Fibroblast of the conjunctiva (primary cell): ENCODE data around the gene ADGRB3.

ENCODE experiments used
- DNase-seq: peaks from one replicate; pipeline ENCODE4 v3.0.0-alpha.2; 2010; ENCODE audit warnings: low read depth

The ADGRB3 gene

DNA sequence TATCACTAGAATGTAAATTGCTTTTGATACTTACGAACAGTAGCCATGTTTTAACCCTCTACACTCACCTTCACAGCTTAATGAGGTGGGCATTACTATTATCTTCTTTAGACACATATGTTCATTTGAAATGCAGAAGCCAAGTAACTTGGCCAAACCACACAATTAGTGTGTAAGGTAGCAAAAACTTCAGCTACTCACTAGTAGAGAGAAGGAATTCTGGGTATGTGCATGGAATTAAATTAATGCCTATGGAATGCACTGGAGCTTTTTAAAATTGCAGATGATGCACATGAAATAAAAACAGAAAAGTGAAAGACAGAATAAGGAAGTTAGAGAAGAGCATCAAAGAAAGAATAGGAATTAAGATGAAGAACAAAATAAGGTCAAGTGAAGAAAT is 494.0 kb downstream of the ADGRB3 start:
- DNase-seq: no peak

GRCh38 chr6:69135927-69136326 is 500.8 kb downstream of the ADGRB3 start:
- DNase-seq: no peak

DNA sequence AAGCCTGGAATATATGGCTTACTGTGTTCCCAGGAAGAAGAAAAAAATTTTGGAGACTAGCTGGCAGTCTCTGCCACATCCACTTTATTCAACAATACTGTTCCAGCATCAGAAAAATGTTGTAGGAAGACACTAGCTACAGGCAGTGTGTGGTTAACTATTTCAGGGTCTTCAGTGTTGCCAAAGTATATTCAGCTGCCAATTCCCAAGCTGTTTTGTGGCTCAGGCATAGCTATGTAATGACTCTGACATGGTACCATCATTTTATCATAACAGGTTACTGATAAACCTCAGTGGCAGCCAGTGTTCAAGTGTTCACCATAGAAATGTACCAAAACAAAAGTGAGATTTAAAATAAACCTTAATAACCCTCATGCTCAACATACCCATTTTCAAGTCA is 503.1 kb downstream of the ADGRB3 start:
- DNase-seq: no peak

DNA sequence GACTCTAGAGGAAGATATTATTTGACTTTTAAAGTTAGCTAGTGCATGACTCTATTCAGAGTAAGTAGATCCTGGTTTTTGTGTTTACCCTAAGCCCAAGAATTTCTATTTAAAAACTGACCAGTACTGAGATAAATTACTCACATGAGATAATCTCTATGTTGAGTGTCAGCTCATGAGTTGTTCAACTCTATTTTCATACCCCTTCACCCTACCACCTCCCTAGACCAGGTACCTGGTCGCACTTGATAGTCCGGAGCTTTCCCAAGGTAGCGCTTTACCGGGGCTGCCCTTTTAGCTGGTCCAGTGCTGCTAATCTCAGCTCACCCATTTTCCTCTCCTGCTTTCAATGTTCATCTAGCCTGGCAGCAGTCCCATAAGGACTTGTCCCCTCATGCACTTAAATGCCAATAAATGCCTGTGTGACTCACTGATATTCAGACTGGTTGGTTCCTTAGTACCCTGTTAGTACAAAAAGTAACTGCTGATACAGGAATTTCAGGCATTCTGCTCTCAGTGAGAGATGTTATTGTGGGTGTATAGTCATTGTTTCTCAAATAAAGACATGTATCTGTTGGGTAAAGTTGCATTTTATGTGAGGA is 503.9 kb downstream of the ADGRB3 start:
- no peak for DNase-seq

GRCh38 chr6:69145062-69145461 is 510.0 kb downstream of the ADGRB3 start:
- no peak for DNase-seq

DNA sequence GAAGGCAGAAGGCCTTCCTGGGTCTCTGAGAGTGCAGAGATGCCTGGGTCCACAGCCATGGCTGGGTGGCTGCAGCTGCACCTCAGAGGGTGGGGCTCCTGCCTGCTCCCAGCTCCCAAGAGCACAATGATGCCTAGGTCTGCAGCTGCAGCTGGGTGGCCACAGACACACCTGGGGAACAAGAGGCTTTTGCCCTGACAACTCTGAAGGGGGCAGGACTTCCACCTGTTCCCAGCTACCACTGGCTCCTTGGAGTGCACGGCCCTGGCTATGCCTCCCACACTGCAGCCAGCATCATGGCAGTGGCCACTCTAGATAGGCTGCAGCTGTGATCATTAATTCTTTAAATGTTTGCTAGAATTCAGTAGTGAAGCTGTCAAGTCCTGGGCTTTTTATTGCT is 511.3 kb downstream of the ADGRB3 start:
- no peak for DNase-seq

DNA sequence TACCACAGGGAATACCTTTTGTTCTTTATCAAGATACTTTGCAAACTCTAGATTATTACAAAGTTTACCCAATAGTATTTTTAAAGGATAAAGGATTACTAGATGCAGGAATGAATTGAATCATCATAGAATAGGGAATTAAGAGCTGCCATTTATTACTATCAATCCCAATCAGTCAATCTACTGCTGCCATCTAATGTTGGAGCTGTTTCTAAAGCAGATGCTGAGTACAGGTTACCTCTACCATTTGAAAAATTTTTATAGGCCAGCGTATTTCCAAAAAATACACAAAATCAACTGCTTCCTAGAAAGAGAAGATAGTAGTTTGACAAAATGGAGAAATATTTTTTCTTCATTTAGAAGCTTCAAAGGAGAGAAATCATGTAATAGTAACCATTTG is 520.4 kb downstream of the ADGRB3 start:
- no peak for DNase-seq

- no peak for DNase-seq
These were observed 527.7 kb downstream of the ADGRB3 start for GRCh38 chr6:69162811-69163210.

DNA sequence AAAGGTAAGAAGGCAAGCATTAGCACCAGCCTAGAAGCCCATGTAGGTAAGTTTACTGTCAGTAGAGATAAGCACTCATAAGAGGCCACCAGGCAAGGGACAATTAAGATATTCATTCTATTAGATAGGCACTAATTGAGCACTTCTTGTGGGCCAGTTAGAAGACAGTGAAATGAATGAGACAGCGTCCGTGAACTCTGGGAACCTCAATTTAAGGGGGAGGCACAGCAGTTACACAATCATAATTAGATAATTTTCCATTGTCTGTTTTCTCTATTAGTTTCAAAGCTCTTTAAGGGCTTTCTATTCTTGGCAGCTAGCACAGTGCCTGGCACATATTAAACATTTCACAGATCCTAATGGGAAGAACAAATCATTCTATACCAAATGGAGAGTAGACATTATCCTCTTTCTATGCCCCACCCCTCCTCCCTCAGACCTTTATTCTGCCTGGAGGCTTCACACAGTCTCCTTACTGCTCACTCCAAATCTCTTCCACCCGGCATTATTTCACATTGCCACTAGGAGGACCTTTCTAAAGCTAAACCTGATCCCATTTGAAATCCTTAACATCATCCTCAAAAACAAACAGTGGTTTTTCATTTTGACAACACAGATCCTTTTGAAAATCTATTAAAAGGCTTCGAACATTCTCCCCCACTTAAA is 529.6 kb downstream of the ADGRB3 start:
- DNase-seq: no peak

GRCh38 chr6:69179681-69180080 is 544.6 kb downstream of the ADGRB3 start:
- DNase-seq: no peak

DNA sequence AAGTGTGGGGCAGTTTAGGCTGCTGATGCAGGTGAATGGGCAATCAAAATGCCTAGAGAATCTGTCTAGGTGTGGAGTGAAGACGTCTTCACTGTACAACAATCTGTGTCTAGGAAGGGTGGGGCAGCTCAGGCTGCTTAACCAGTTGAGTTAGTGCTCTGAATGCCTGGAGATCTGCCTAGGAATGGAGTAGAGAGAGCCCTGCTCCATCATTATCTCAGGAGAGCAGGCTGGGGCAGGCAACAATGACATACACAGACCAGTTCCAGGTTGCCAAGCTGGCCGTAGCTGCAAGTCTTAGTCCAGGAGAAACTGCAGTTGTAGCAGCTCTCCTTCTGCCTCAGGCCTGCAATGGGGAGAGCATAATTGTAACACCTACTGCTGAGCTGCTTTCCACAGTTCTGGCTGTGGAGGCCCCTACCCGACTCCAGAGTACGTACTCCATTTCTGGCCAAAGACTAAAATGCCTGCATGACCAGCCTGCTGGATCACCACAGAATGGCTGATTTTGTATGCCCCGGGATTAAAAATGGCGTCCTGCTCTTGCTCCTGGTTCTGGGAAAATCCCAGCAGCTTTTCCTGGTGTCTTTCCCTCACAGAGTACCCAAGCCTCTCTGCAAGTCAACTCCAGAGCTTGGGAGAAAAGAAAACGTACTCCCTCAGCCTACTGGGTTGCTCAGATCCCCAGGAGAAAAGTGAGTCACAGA is 545.4 kb downstream of the ADGRB3 start:
- no peak for DNase-seq

DNA sequence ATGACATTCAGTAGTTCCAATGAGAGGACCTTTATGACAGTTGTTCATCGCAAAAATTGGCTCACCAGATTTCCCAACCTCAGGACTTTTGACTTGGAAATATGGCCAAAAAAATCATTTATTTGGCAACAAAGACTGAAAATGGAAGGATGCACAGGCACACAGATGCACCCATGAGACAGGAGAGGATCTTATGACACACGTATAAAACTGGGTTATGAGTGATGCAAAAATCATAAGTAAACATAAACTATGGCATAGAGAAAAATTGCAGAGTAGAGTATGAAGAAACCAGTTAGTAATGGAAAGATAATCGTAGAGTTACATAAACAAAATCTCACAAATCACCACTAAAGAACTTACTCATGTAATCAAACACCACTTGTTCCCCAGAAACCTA is 546.9 kb downstream of the ADGRB3 start:
- DNase-seq: no peak

DNA sequence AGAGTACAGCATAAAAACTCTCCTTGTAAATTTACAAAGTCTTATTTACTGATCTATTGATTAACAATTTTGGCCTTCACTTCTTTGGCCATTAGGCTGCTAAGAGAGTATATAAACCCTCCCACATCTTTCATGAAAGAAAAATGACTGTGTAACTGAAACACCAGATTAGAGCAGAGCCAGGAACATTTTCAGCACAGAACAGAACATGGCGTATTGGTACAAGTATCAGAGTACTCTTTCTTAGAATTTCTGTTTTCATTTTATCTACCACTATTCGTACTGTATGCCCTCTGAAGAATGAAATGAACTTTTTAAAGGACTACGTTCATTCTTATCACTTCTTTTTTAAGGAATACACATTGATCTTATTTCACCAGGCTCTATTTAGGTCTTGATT is 550.2 kb downstream of the ADGRB3 start:
- no peak for DNase-seq

DNA sequence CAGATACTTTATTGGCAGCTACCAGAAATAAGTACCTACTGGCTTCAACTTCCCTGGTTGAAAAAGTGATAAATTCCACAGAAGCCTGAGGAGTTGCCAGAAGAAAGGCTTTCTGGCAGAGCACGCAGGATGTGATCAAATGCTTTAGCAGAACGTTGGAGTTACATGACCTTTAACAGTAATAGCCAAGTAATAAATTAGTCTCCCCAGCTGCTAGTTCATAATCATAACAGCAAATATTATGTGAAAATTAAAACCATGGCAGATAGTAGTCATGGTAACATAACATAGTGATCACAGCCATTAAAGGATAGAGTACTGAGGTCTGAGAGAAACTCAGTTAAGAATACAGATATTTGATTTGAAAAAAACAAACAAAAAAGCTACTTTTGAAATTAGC is 567.7 kb downstream of the ADGRB3 start:
- no peak for DNase-seq

DNA sequence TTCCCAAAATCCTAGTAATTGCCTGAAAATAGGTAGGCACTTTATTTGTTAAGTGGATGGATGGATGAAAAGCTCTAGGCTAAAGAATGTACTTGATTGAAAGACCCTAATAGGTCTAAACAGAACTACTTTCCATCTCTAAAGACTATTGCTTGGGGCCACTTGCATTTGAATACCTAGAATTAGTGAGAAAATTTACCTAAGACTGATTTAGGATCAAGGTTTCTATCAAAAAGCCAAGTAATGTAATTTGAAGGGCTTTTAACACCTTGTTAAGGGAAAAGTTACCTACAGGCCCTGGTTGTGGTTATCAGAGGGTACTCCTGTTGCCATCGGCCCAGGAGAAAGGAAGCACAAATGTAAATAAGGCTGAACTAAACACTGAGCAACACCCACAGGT is 581.0 kb downstream of the ADGRB3 start:
- no peak for DNase-seq

- DNase-seq: no peak
These were observed 582.3 kb downstream of the ADGRB3 start for GRCh38 chr6:69217343-69217742.

DNA sequence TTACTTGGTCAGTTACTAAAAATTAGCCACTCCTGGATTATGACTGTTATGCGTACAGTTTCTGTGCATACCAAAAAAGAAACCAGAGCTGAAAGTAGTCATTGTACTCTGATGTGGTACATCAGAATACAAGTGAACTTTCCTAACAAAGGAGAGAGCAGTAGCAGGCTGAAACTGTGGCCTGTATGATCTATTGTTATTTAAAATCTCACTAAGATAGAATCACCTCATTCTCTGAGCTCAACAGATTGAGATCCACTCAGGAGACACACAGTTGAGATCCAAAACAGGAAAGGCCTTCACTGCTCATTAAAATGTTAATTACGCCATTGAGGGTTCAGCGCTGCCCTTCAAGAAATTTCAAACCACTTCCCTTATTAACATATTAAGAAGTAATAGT is 585.3 kb downstream of the ADGRB3 start:
- DNase-seq: no peak

GRCh38 chr6:69232008-69232407 is 596.9 kb downstream of the ADGRB3 start:
- DNase-seq: no peak

DNA sequence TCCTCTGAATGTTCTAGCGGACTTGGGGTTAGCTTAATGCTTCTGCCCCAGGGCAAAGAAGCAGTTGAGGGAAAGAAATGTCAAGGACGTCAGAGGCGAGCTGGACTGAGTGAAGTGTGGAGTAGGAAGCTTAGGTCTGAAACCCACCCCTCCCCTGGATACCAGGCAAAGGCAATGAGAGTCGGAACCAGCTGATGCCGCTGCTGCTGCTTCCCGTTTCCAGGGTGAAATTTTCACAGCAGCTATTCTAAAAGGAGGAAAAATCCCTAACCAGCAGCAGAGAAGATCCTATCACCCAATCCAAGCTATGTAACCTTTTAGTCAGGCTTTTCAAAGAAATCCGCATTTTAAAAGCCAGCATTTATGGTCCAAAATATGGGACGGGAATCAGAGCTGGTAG is 597.4 kb downstream of the ADGRB3 start:
- no peak for DNase-seq

GRCh38 chr6:69232911-69233448 is 597.9 kb downstream of the ADGRB3 start:
- DNase-seq: peak; percentile 12

GRCh38 chr6:69238067-69238466 is 603.0 kb downstream of the ADGRB3 start:
- DNase-seq: no peak

DNA sequence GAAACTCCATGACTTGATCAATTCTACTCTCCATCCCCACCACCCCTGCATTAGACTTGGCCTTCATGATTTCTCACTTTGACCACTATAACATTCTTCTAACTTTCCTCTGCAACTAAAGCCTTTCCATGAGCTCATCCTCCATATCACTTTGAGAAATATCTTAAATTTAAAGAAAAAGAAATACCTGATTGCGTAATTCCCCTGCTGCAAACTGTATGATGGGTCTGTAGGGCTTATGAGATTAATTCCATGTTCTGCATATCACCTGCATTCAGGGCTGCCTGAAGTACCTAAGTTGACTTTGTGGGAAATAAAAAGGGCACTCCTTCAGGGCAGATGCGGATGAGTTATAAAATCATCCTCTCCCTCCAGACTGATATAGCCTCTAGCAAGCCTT is 611.9 kb downstream of the ADGRB3 start:
- DNase-seq: no peak

DNA sequence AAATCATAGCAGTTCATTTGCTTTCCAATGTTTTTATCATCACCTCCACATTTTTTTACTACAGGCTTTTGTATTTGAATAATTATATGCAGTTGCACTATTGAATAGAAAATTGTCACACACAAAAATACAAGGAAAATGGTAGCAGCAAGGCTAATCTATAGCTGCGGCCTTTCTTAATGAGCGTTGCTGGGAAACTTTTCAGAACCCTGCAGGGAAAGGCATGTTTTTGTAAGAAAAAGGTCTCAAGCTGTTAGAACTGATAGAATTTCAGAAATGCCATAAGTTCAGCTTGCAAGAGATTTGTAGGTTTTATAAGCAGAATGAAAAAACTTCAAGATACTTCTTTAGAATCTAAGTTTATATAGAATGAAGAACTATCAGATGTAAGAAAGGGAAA is 625.9 kb downstream of the ADGRB3 start:
- DNase-seq: no peak
